Astrocyte (in vitro differentiated cells and primary cell): ENCODE measurements around the gene CHRNA5. TPM values are rescaled to one million over a fixed set of nuclear protein-coding genes. Genes with fewer than 3 reads are reported as not detected.

Experiments
- DNase-seq: peaks from one replicate; pipeline ENCODE4 v3.0.0-alpha.2; 2010; ENCODE audit warnings: low read depth
- FAIRE-seq: peaks from 2 replicates; lab custom pipeline; 2011; peaks lifted over from hg19 to GRCh38; lab: Jason Lieb, UNC
- H2AFZ ChIP-seq: 2 replicates; pipeline ENCODE4 v1.6.0; 2012; ENCODE audit warnings: low read depth, low read length, inconsistent platforms
- H3K27ac ChIP-seq: 2 replicates; pipeline ENCODE4 v1.5.1; 2011; ENCODE audit warnings: low read depth, low read length, inconsistent platforms
- H3K27me3 ChIP-seq: 2 replicates; pipeline ENCODE4 v1.6.0; 2011; ENCODE audit warnings: low read length, inconsistent platforms; ENCODE audit not compliant: insufficient read depth
- H3K36me3 ChIP-seq: 2 replicates; pipeline ENCODE4 v1.5.1; 2011; ENCODE audit warnings: low read length, inconsistent platforms; ENCODE audit not compliant: insufficient read depth
- H3K4me1 ChIP-seq: 2 replicates; pipeline ENCODE4 v1.5.1; 2011; ENCODE audit warnings: low read length, inconsistent platforms; ENCODE audit not compliant: insufficient read depth
- H3K4me2 ChIP-seq: 2 replicates; pipeline ENCODE4 v1.6.0; 2012; ENCODE audit warnings: low read length, inconsistent platforms
- H3K4me3 ChIP-seq: 2 replicates; pipeline ENCODE4 v1.5.1; 2011; ENCODE audit warnings: low read depth, mild to moderate bottlenecking, low read length, inconsistent platforms; ENCODE audit not compliant: insufficient read depth
- H3K79me2 ChIP-seq: 2 replicates; pipeline ENCODE4 v1.6.0; 2012; ENCODE audit warnings: mild to moderate bottlenecking, low read length, inconsistent platforms; ENCODE audit not compliant: insufficient read depth
- H3K9ac ChIP-seq: 2 replicates; pipeline ENCODE4 v1.6.0; 2012; ENCODE audit warnings: mild to moderate bottlenecking, low read length, inconsistent platforms
- H3K9me3 ChIP-seq: 2 replicates; pipeline ENCODE4 v1.5.1; 2012; ENCODE audit warnings: low read depth, mild to moderate bottlenecking, low read length, inconsistent platforms; ENCODE audit not compliant: insufficient read depth
- H4K20me1 ChIP-seq: 2 replicates; pipeline ENCODE4 v1.6.0; 2012; ENCODE audit warnings: low read length, inconsistent platforms; ENCODE audit not compliant: insufficient read depth
- H3K27ac Mint-ChIP-seq: one replicate; pipeline ENCODE4 v1.8.0; 2021; ENCODE audit warnings: mild to moderate bottlenecking, mixed read lengths; ENCODE audit not compliant: unreplicated experiment
- H3K27me3 Mint-ChIP-seq: one replicate; pipeline ENCODE4 v1.8.0; 2021; ENCODE audit warnings: low read depth, mixed read lengths; ENCODE audit not compliant: unreplicated experiment
- H3K36me3 Mint-ChIP-seq: one replicate; pipeline ENCODE4 v1.8.0; 2021; ENCODE audit warnings: low read depth, mixed read lengths; ENCODE audit not compliant: unreplicated experiment
- H3K4me1 Mint-ChIP-seq: one replicate; pipeline ENCODE4 v1.8.0; 2021; ENCODE audit warnings: low read depth, mixed read lengths; ENCODE audit not compliant: unreplicated experiment
- H3K4me3 Mint-ChIP-seq: one replicate; pipeline ENCODE4 v1.8.0; 2021; ENCODE audit warnings: mild to moderate bottlenecking, moderate library complexity, mixed read lengths; ENCODE audit not compliant: unreplicated experiment
- H3K9me3 Mint-ChIP-seq: one replicate; pipeline ENCODE4 v1.8.0; 2021; ENCODE audit warnings: mild to moderate bottlenecking, mixed read lengths; ENCODE audit not compliant: unreplicated experiment
- EZH2 ChIP-seq: IDR thresholded peaks from 2 replicates; pipeline ENCODE4 v1.6.1; 2012; ENCODE audit warnings: mild to moderate bottlenecking, low read length, inconsistent platforms; ENCODE audit not compliant: insufficient read depth
- total RNA-seq: library from RNA; stranded (reverse); gene quantifications from 2 replicates; pipeline ENCODE4 v1.2.1, GENCODE V29; 2021
- TF ChIP-seq, protein P1 (sequence below): IDR thresholded peaks from 2 replicates; pipeline ENCODE4 v1.5.1; 2011; ENCODE audit warnings: low read depth, mild to moderate bottlenecking, inconsistent platforms, low read length, moderate library complexity; ENCODE audit not compliant: insufficient read depth

Gene CHRNA5
- total RNA-seq, 1 donor from 2014 or later = 2.5 TPM

DNA sequence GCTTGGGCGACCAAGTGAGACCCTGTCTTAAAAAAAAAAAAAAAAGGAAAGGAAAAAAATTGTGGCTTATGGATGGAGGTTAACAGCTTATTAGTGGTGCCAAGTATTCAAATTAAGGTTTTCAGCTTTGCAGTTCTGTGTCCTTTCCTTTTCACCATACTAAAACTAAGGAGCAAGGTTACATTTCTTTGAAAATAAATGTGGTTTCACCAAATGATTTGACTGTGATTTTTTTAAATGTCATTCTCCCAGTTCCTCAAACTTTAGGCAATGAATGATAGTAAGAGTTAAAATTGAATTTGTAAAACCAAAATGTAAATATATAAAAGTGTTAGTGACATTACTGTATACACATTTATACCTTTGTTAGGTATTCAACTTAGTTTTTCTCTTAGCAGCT, 9.6 kb downstream of the CHRNA5 start:
- H3K27ac ChIP-seq = no peak overlapping the region
- H3K4me1 ChIP-seq = no peaks in the 10 kb centered on the region
- no peaks in the 10 kb centered on the region for H3K4me1 Mint-ChIP-seq
- no peak for TF ChIP-seq EZH2
- H4K20me1 ChIP-seq = no peaks in the 10 kb centered on the region
- no peak overlapping the region for H3K4me2 ChIP-seq
- H3K4me3 ChIP-seq = no peak overlapping the region
- no peaks in the 10 kb centered on the region for H3K27me3 Mint-ChIP-seq
- no peak for DNase-seq
- H3K9me3 Mint-ChIP-seq = no peaks in the 10 kb centered on the region
- H3K36me3 ChIP-seq = no peaks in the 10 kb centered on the region
- no peak overlapping the region for H3K27ac Mint-ChIP-seq
- FAIRE-seq = no peak
- H3K27me3 ChIP-seq = no peaks in the 10 kb centered on the region
- no peak overlapping the region for H3K4me3 Mint-ChIP-seq
- H3K36me3 Mint-ChIP-seq = no peaks in the 10 kb centered on the region
- no peak overlapping the region for H2AFZ ChIP-seq
- no peak overlapping the region for H3K9ac ChIP-seq
- H3K9me3 ChIP-seq = no peaks in the 10 kb centered on the region
- no peaks in the 10 kb centered on the region for H3K79me2 ChIP-seq

GRCh38 chr15:78597583-78597982, 32.3 kb downstream of the CHRNA5 start:
- no peak overlapping the region for H3K4me3 Mint-ChIP-seq
- DNase-seq (no peak), FAIRE-seq (no peak)
- peaks cover 2% of the 10 kb centered on the region for H3K9me3 Mint-ChIP-seq
- Histone ChIP-seq H3K4me3 (no peak overlapping the region), H3K4me2 (no peak overlapping the region), H3K27me3 (no peaks in the 10 kb centered on the region), H4K20me1 (no peaks in the 10 kb centered on the region), H3K4me1 (no peaks in the 10 kb centered on the region), H3K36me3 (no peaks in the 10 kb centered on the region), H3K9ac (no peak overlapping the region), H3K79me2 (no peaks in the 10 kb centered on the region), H3K27ac (no peak overlapping the region), H3K9me3 (no peaks in the 10 kb centered on the region), H2AFZ (no peak overlapping the region)
- TF ChIP-seq, protein P1, sequence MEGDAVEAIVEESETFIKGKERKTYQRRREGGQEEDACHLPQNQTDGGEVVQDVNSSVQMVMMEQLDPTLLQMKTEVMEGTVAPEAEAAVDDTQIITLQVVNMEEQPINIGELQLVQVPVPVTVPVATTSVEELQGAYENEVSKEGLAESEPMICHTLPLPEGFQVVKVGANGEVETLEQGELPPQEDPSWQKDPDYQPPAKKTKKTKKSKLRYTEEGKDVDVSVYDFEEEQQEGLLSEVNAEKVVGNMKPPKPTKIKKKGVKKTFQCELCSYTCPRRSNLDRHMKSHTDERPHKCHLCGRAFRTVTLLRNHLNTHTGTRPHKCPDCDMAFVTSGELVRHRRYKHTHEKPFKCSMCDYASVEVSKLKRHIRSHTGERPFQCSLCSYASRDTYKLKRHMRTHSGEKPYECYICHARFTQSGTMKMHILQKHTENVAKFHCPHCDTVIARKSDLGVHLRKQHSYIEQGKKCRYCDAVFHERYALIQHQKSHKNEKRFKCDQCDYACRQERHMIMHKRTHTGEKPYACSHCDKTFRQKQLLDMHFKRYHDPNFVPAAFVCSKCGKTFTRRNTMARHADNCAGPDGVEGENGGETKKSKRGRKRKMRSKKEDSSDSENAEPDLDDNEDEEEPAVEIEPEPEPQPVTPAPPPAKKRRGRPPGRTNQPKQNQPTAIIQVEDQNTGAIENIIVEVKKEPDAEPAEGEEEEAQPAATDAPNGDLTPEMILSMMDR = no peak
- no peak for TF ChIP-seq EZH2
- peaks cover 5% of the 10 kb centered on the region for H3K36me3 Mint-ChIP-seq
- no peaks in the 10 kb centered on the region for H3K4me1 Mint-ChIP-seq
- H3K27me3 Mint-ChIP-seq = no peaks in the 10 kb centered on the region
- no peak overlapping the region for H3K27ac Mint-ChIP-seq

GRCh38 chr15:78598348-78598747, 33.0 kb downstream of the CHRNA5 start:
- Histone ChIP-seq H2AFZ (no peak overlapping the region), H3K9ac (no peak overlapping the region), H3K36me3 (no peaks in the 10 kb centered on the region), H3K9me3 (no peaks in the 10 kb centered on the region), H3K4me2 (no peak overlapping the region), H3K4me1 (no peaks in the 10 kb centered on the region), H3K79me2 (no peaks in the 10 kb centered on the region), H4K20me1 (no peaks in the 10 kb centered on the region), H3K27ac (no peak overlapping the region), H3K4me3 (no peak overlapping the region), H3K27me3 (no peaks in the 10 kb centered on the region)
- DNase-seq = no peak
- TF ChIP-seq, protein P1 = no peak
- TF ChIP-seq EZH2 = no peak
- H3K4me1 Mint-ChIP-seq = no peaks in the 10 kb centered on the region
- H3K27me3 Mint-ChIP-seq = no peaks in the 10 kb centered on the region
- no peak overlapping the region for H3K4me3 Mint-ChIP-seq
- H3K36me3 Mint-ChIP-seq = peaks cover 5% of the 10 kb centered on the region
- no peak for FAIRE-seq
- H3K27ac Mint-ChIP-seq = no peak overlapping the region
- H3K9me3 Mint-ChIP-seq = peaks cover 2% of the 10 kb centered on the region
